ENCODE results near the gene OPA1. TPM values are rescaled to one million over a fixed set of nuclear protein-coding genes. Genes with fewer than 3 reads are reported as not detected.

Gene OPA1
- total and polyA plus RNA-seq, 4 donors, result 13.2 to 54.5 (median 33.4) TPM

GRCh38 chr3:193711523-193711963 lies 118.5 kb downstream of the OPA1 start (continued):
- TF ChIP-seq HNF4A (conservative IDR thresholded peaks at IDR 0.05), result no peak
- TF ChIP-seq REST (IDR thresholded peaks at IDR 0.05), result no peak
- TF ChIP-seq FOXA2 (IDR thresholded peaks at IDR 0.05), result no peak
- TF ChIP-seq GABPA (IDR thresholded peaks at IDR 0.05 in 1 of 2, conservative IDR thresholded peaks at IDR 0.05 in 1 of 2), result no peak
- TF ChIP-seq CTCF (IDR thresholded peaks at IDR 0.05; ENCODE audit: low read depth, low read length, missing input control), result no peak
- no peak for TF ChIP-seq FOXA1 (IDR thresholded peaks at IDR 0.05)

- Histone ChIP-seq H3K36me3 (ENCODE audit: control insufficient read depth in 4 of 4, insufficient read depth in 3 of 4, low read depth in 1 of 4, low read length in 3 of 4) (peaks cover 0 to 2% (median 0%) of the 10 kb centered on the region in 4 donors), H3K9ac (ENCODE audit: low read depth in 1 of 2, low read length in 2 of 2) (no peak overlapping the region), H3K27ac (ENCODE audit: low read depth in 1 of 2, low read length in 2 of 2) (no peak overlapping the region), H3K9me3 (ENCODE audit: control insufficient read depth in 4 of 4, low read length in 3 of 4) (peaks cover 0 to 4% (median 2%) of the 10 kb centered on the region in 4 donors), H3K4me3 (ENCODE audit: low read depth in 1 of 3, low read length in 3 of 3) (no peak overlapping the region), H3K4me1 (ENCODE audit: control insufficient read depth in 4 of 4, insufficient read depth in 4 of 4, low read length in 3 of 4) (no peaks in the 10 kb centered on the region), H3K27me3 (ENCODE audit: control insufficient read depth in 4 of 4, insufficient read depth in 4 of 4, low read length in 3 of 4) (no peaks in the 10 kb centered on the region)
- TF ChIP-seq JUND (IDR thresholded peaks at IDR 0.05) (no peak), SP1 (IDR thresholded peaks at IDR 0.05) (peak; percentile 53), RAD21 (IDR thresholded peaks at IDR 0.05) (no peak), CTCF (IDR thresholded peaks at IDR 0.05; ENCODE audit: low read depth, low read length, missing input control) (no peak), RXRA (IDR thresholded peaks at IDR 0.05) (peak; percentile 49 to 63), HNF4G (IDR thresholded peaks at IDR 0.05) (no peak), FOXA2 (IDR thresholded peaks at IDR 0.05) (peak; percentile 70), HNF4A (conservative IDR thresholded peaks at IDR 0.05) (peak; percentile 4 to 45), EGR1 (IDR thresholded peaks at IDR 0.05; ENCODE audit: low read depth in 2 of 2) (no peak), NR2F2 (IDR thresholded peaks at IDR 0.05) (no peak), TAF1 (conservative IDR thresholded peaks at IDR 0.05) (no peak)
- TF ChIP-seq, protein P1, sequence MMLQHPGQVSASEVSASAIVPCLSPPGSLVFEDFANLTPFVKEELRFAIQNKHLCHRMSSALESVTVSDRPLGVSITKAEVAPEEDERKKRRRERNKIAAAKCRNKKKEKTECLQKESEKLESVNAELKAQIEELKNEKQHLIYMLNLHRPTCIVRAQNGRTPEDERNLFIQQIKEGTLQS (IDR thresholded peaks at IDR 0.05), result no peak
- 64% methylated on average over 19 of the region's 19 CpGs for WGBS
- DNase-seq (ENCODE audit: low spot score), result peak; percentile 53
Observed at GRCh38 chr3:193711964-193712598, 119.1 kb downstream of the OPA1 start.
